ENCODE measurements around the gene TRIM74.
A peak's percentile ranks its signal among the peaks of the same experiment; 100 is the strongest.
"Not testable (repeated sequence)": the region's sequence is repeated elsewhere in the genome, so short reads cannot be mapped to it uniquely, and the experiment has no call there.

The TRIM74 gene

DNA sequence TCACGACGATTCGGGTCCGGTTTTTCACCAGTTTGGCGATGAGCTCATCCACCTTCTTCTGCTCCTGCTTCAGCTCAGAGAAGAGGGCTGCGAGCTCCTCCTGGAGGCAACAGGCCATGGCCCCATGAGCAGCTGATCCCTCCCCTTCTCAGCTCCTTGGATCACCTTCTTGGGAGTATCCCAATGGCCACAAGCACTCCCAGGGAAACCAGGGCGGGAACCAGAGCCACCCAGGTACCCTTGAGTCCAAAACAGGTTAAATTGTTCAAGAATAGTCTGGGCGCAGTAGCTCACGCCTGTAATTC, 8.0 kb downstream of the TRIM74 start:
- H3K9me3 ChIP-seq (ENCODE audit: control insufficient read depth, insufficient read depth, low read depth, low read length); H3K36me3 ChIP-seq (ENCODE audit: control insufficient read depth in 2 of 2, insufficient read depth in 1 of 2, low read length in 2 of 2); H3K27ac ChIP-seq (ENCODE audit: extremely low read depth, low read depth, low read length); CTCF ChIA-PET; H3K4me3 ChIP-seq (ENCODE audit: low read depth, low read length); POLR2A ChIA-PET; H3K4me1 ChIP-seq (ENCODE audit: control insufficient read depth, insufficient read depth, low read length): not testable (repeated sequence)

DNA sequence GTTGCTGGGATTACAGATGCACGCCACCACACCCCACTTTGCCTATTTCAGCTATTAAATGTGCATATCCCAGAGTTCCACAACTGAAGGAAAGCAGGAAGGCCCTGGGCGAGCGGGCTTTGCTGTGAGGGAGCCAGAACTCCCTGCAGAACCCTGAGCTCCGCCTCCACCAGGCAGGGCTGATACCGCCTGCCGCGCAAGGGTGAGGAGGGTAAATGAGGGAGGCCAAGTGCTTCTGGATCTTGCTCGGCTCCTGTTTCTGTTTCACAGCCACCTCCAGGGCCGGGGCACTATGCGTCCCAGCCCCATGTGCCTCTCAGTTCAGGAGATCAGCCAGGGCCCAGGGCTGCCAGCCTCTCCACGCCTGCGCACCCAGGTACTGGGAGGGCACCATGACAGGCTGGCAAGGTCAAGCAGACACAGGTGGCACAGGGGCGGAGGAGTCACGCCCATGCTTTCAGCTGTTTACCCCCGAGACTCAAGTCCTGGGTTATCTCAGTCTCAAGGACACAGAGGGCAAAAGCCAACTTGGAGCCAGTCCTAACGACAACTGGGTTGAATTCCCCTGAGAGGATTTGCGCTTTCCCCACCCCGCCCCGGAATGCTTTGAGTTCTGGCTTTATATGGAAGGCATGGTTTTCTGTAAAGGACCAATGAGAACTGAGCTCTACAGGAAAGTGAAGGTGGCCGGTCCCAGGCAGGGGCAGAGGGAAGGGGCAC, 8.5 kb downstream of the TRIM74 start:
- H3K27ac ChIP-seq (ENCODE audit: extremely low read depth, low read depth, low read length); H3K4me1 ChIP-seq (ENCODE audit: control insufficient read depth, insufficient read depth, low read length); POLR2A ChIA-PET; H3K36me3 ChIP-seq (ENCODE audit: control insufficient read depth in 2 of 2, insufficient read depth in 1 of 2, low read length in 2 of 2); H3K9me3 ChIP-seq (ENCODE audit: control insufficient read depth, insufficient read depth, low read depth, low read length); CTCF ChIA-PET; H3K4me3 ChIP-seq (ENCODE audit: low read depth, low read length): not testable (repeated sequence)

DNA sequence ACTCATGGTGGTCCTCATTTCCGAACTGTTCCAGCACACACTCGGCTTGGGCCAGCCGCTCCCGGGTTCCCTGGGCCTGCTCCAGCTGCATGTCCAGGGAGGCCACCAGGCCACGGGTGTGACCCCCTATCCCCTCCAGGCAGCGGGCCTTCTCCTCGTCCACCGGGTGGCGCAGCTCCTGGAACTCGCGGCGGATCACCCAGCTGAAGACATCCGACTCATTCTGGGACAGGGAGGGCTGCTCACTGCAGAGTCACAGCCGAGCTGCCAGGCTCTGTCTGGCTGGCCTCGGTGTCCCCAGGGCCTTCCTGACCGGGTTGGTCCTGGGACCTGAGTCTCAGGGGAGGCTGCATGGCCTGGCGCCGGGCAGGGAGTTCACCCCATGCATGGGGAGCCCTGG, 9.2 kb downstream of the TRIM74 start:
- H3K27ac ChIP-seq (ENCODE audit: extremely low read depth, low read depth, low read length); POLR2A ChIA-PET; H3K4me3 ChIP-seq (ENCODE audit: low read depth, low read length); CTCF ChIA-PET; H3K9me3 ChIP-seq (ENCODE audit: control insufficient read depth, insufficient read depth, low read depth, low read length); H3K4me1 ChIP-seq (ENCODE audit: control insufficient read depth, insufficient read depth, low read length); H3K36me3 ChIP-seq (ENCODE audit: control insufficient read depth in 2 of 2, insufficient read depth in 1 of 2, low read length in 2 of 2): not testable (repeated sequence)

DNA sequence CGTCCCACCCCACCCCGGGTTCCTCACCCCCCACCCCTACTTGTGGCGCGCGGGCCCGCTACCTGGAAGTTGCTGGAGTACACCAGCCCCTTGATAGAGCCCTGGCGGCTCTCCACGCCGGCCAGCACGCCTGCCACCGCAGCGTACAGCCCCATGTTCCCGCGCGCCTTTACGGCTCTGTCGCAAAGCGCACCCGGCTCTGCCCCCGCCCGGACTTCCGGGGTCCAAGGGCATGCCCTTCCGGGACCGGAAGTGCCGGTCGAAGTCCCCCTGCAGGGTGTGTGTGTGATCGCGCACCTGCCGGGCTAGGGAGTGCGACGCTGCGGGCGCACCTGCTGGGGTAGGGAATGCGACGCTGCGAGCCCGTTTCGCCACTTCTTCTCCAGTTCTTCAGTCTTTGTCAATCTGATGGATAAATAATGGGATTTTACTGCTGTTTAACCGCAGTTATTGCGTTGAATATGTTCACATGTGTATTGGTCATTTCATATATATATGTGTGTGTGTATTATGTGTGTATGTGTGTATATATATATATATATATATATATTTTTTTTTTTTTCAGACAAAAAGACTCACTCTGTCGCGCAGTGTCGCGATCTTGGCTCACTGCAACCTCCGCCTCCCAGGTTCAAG, 14.6 kb downstream of the TRIM74 start:
- H3K4me1 ChIP-seq (ENCODE audit: control insufficient read depth, insufficient read depth, low read length); H3K27ac ChIP-seq (ENCODE audit: extremely low read depth, low read depth, low read length); H3K36me3 ChIP-seq (ENCODE audit: control insufficient read depth in 2 of 2, insufficient read depth in 1 of 2, low read length in 2 of 2); CTCF ChIA-PET; H3K9me3 ChIP-seq (ENCODE audit: control insufficient read depth, insufficient read depth, low read depth, low read length): not testable (repeated sequence)
- peak overlapping the region; percentile 30 for H3K4me3 ChIP-seq (ENCODE audit: low read depth, low read length)
- POLR2A ChIA-PET, result interaction anchor here (0.7 kb wide), 1 partner anchor 126 kb away, joined by 4 read pairs; no protein-coding TSS in a partner anchor
- TF ChIP-seq ZNF335 (tag by site-specific recombination; conservative IDR thresholded peaks at IDR 0.05), result 0 out of 2 replicates have a peak, but pooled peaks have one; percentile 21

DNA sequence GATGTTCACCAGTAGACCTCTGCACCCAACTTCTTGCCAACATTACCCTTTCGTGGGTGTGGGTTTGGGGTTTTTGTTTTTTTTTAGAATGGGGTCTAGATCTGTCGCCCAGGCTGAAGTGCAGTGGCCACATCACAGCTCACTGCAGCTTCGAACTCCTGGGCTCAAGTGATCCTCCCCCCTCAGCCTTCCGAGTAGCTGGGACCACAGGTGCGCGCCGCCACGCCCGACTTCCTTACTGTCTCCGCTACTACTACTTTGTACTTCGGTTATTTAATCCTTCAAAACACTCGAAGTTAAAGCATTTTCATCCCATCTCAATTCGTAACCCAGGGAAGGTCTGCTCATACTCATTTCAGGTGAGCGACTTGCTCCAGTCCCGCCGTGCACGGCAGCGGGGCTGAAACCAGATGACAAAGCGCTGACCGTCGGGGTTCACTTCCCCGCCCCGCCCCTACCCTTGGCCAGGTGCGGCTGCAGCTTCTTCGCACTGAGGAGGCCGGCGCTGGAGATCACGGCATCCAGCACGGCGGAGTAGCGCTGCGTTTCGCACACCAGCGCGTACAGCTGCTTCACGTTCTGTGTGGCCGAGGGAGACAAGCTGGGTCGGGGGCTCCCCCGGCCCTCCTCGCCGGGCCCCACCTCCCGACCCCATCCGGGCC, 15.2 kb downstream of the TRIM74 start:
- H3K4me1 ChIP-seq (ENCODE audit: control insufficient read depth, insufficient read depth, low read length); CTCF ChIA-PET; H3K27ac ChIP-seq (ENCODE audit: extremely low read depth, low read depth, low read length); H3K9me3 ChIP-seq (ENCODE audit: control insufficient read depth, insufficient read depth, low read depth, low read length); H3K36me3 ChIP-seq (ENCODE audit: control insufficient read depth in 2 of 2, insufficient read depth in 1 of 2, low read length in 2 of 2); POLR2A ChIA-PET: not testable (repeated sequence)
- H3K4me3 ChIP-seq (ENCODE audit: low read depth, low read length), result peak overlapping the region; percentile 30

DNA sequence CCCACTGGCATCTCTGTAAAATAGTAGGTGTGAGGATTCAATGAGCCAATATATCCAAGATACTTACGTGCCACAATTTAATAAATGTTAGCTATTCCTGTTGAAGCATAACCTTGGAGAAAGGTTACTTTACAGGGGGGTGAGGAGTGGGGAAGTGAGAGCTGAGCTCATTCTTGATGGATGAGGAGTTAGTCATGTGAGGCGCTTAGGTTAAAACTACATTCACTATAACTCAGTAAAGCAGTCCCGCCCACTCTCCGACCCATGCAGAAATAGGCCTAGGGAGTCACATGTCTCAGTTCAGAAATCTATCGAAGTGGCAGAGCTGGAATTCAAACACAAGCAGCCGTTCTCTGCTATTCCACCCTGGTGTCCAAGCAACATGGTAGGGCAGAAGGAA, 18.8 kb downstream of the TRIM74 start:
- H3K9me3 ChIP-seq (ENCODE audit: control insufficient read depth, insufficient read depth, low read depth, low read length); H3K4me3 ChIP-seq (ENCODE audit: low read depth, low read length); POLR2A ChIA-PET; CTCF ChIA-PET; H3K4me1 ChIP-seq (ENCODE audit: control insufficient read depth, insufficient read depth, low read length); H3K27ac ChIP-seq (ENCODE audit: extremely low read depth, low read depth, low read length): not testable (repeated sequence)
- peaks cover 0 to 11% of the 10 kb centered on the region in 2 experiments; a peak in 1 of 3 replicates for H3K36me3 ChIP-seq (ENCODE audit: control insufficient read depth in 2 of 2, insufficient read depth in 1 of 2, low read length in 2 of 2)

DNA sequence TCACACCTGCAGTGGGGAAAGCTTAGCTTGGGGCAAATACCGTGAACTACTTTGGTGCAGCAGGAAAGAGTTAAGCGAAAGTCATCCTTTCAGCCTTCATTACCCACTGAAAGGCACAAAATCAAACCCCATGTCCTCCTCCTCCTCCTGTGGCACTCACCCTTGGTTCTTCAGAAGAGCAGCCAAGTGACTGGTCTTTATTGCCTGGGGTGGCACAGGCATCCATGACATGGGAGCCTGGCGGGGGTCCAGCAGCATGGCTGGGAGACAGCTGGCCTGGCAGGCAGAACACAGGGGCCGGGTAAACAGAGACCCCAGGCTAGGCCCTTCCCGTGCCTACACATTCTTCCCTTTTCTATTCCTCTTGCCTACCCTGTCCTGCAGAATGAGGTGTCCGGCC, 19.6 kb downstream of the TRIM74 start:
- H3K9me3 ChIP-seq (ENCODE audit: control insufficient read depth, insufficient read depth, low read depth, low read length); H3K4me3 ChIP-seq (ENCODE audit: low read depth, low read length); POLR2A ChIA-PET; H3K4me1 ChIP-seq (ENCODE audit: control insufficient read depth, insufficient read depth, low read length); CTCF ChIA-PET; H3K27ac ChIP-seq (ENCODE audit: extremely low read depth, low read depth, low read length): not testable (repeated sequence)
- H3K36me3 ChIP-seq (ENCODE audit: control insufficient read depth in 2 of 2, insufficient read depth in 1 of 2, low read length in 2 of 2), result peaks cover 0 to 12% of the 10 kb centered on the region in 2 experiments; a peak in 1 of 3 replicates

DNA sequence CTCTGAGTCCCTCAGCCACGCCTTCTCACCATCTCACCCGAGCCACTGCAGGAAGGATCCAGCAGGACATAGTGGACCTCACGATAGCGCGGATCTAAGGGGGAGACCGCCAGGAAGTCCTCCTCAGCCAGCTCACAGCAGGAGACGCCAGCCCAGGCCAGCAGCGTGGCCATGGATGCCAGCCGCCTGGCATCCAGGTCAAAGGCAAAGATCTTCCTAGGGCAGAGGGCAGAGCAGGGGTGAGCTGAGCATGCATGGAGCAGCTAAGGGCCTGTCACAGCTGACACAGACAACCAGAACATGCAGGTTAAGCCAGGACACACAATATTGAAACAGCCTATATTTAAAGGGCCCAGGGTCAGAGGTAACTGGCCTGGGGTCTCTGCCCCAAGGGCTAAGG, 20.0 kb downstream of the TRIM74 start:
- H3K4me1 ChIP-seq (ENCODE audit: control insufficient read depth, insufficient read depth, low read length); H3K27ac ChIP-seq (ENCODE audit: extremely low read depth, low read depth, low read length); H3K4me3 ChIP-seq (ENCODE audit: low read depth, low read length); CTCF ChIA-PET; POLR2A ChIA-PET; H3K9me3 ChIP-seq (ENCODE audit: control insufficient read depth, insufficient read depth, low read depth, low read length): not testable (repeated sequence)
- H3K36me3 ChIP-seq (ENCODE audit: control insufficient read depth in 2 of 2, insufficient read depth in 1 of 2, low read length in 2 of 2), result peaks cover 0 to 12% of the 10 kb centered on the region in 2 experiments; a peak in 1 of 3 replicates

DNA sequence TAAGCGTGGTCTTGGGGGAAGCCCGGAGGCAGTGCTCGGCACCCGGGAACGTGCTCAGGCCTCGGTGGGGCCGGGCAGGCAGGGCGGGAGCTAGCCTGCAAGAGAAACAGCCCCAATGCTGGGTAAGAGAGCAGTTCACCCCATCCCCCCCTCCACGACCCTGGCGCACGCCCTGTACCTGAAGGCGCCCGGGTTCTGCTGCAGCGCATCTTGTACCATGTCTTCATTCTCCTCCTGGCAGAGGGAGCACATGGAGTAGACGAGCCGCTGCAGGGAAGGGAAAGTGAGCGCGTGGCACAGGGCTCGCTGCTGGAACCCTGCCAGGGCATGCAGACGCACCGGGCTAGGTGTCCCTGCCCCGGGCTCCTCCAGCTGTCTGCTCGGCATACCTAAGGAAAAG, 20.6 kb downstream of the TRIM74 start:
- H3K4me3 ChIP-seq (ENCODE audit: low read depth, low read length); H3K4me1 ChIP-seq (ENCODE audit: control insufficient read depth, insufficient read depth, low read length); POLR2A ChIA-PET; CTCF ChIA-PET; H3K27ac ChIP-seq (ENCODE audit: extremely low read depth, low read depth, low read length); H3K9me3 ChIP-seq (ENCODE audit: control insufficient read depth, insufficient read depth, low read depth, low read length): not testable (repeated sequence)
- peaks cover 0 to 12% of the 10 kb centered on the region in 2 experiments; a peak in 1 of 3 replicates for H3K36me3 ChIP-seq (ENCODE audit: control insufficient read depth in 2 of 2, insufficient read depth in 1 of 2, low read length in 2 of 2)

DNA sequence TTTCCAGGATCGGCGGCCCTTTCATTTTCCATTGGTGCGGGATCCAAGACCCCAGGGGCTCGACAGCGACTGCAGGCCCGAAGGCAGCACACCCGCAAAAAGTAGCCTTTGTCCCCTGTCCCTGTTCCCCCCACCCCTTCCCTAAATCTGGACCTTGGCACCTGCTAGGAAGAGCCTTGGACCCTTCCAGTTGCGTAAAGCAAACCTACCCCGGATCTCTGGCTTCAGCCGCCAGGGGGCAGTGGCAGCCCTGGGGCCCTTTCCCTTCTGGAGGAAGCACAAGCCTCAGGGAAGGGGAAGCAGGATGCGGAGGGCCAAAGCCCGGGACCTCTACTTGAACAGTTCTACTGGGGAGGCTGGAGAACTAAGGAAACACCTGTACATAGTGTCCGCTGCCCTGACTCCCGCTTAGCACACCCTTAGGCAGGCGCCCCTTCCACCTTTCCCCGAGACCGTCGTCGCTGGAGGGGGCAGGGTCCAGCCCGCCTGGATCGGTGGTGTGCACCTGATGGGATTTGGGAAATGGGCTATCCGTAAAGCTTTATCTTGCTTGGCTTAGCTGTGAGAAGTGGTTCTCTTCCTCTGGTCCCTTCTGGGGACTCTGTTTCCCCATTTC, 23.0 kb downstream of the TRIM74 start:
- H3K4me1 ChIP-seq (ENCODE audit: control insufficient read depth, insufficient read depth, low read length); H3K4me3 ChIP-seq (ENCODE audit: low read depth, low read length); H3K9me3 ChIP-seq (ENCODE audit: control insufficient read depth, insufficient read depth, low read depth, low read length); H3K27ac ChIP-seq (ENCODE audit: extremely low read depth, low read depth, low read length); POLR2A ChIA-PET; CTCF ChIA-PET: not testable (repeated sequence)
- H3K36me3 ChIP-seq (ENCODE audit: control insufficient read depth in 2 of 2, insufficient read depth in 1 of 2, low read length in 2 of 2), result peaks cover 0 to 12% of the 10 kb centered on the region in 2 experiments; a peak in 1 of 3 replicates

Measured in HEK293 (cell line).